ENCODE data around the gene PRPF40A. TPM values are rescaled to one million over a fixed set of nuclear protein-coding genes. Genes with fewer than 3 reads are reported as not detected.

PRPF40A gene
- total RNA-seq, 1 experiment from 2014 or later, result 166 TPM

- H3K36me3 ChIP-seq (ENCODE audit: insufficient read depth, low read length, poor library complexity, severe bottlenecking), result peaks cover 24% of the 10 kb centered on the region
- POLR2A ChIA-PET (ENCODE audit: low non-redundant PET), result no interaction called here
- BruUV-seq (replicated peaks), result no TSS peak
- DNase-seq (ENCODE audit: low spot score), result no peak
- H3K27me3 ChIP-seq (replicated peaks; ENCODE audit: insufficient read depth, low read depth, low read length, poor library complexity), result no peaks in the 10 kb centered on the region
- TF ChIP-seq CTCF (conservative IDR thresholded peaks at IDR 0.05; ENCODE audit: low read depth, low read length) (no peak), EZH2 (IDR thresholded peaks at IDR 0.05; ENCODE audit: borderline replicate concordance, low read depth, low read length, poor library complexity, severe bottlenecking) (no peak)
- H3K4me3 ChIP-seq (ENCODE audit: low read depth, low read length, poor library complexity, severe bottlenecking), result no peak overlapping the region
- no peaks in the 10 kb centered on the region for H3K9me3 ChIP-seq (ENCODE audit: low read depth, low read length, poor library complexity, severe bottlenecking)
- CTCF ChIA-PET, result no interaction called here
- H3K27ac ChIP-seq (ENCODE audit: low read depth, low read length, poor library complexity, severe bottlenecking), result no peak overlapping the region
- intact Hi-C loops (cut with micrococcal nuclease; ENCODE audit: unreplicated experiment), result loop anchor here (1.0 kb wide), 1 partner anchor 8 kb away; no protein-coding TSS in a partner anchor
- peaks cover 6% of the 10 kb centered on the region for H3K4me1 ChIP-seq (ENCODE audit: insufficient read depth, low read length, poor library complexity, severe bottlenecking)
These were observed 20.8 kb downstream of the PRPF40A start for GRCh38 chr2:152696476-152696875.

- peaks cover 24% of the 10 kb centered on the region for H3K36me3 ChIP-seq (ENCODE audit: insufficient read depth, low read length, poor library complexity, severe bottlenecking)
- H3K27me3 ChIP-seq (replicated peaks; ENCODE audit: insufficient read depth, low read depth, low read length, poor library complexity), result no peaks in the 10 kb centered on the region
- POLR2A ChIA-PET (ENCODE audit: low non-redundant PET), result no interaction called here
- H3K4me1 ChIP-seq (ENCODE audit: insufficient read depth, low read length, poor library complexity, severe bottlenecking), result peaks cover 6% of the 10 kb centered on the region
- TF ChIP-seq EZH2 (IDR thresholded peaks at IDR 0.05; ENCODE audit: borderline replicate concordance, low read depth, low read length, poor library complexity, severe bottlenecking) (no peak), CTCF (conservative IDR thresholded peaks at IDR 0.05; ENCODE audit: low read depth, low read length) (no peak)
- no peak overlapping the region for H3K4me3 ChIP-seq (ENCODE audit: low read depth, low read length, poor library complexity, severe bottlenecking)
- DNase-seq (ENCODE audit: low spot score), result no peak
- no peaks in the 10 kb centered on the region for H3K9me3 ChIP-seq (ENCODE audit: low read depth, low read length, poor library complexity, severe bottlenecking)
- no peak overlapping the region for H3K27ac ChIP-seq (ENCODE audit: low read depth, low read length, poor library complexity, severe bottlenecking)
- CTCF ChIA-PET, result no interaction called here
- intact Hi-C loops (cut with micrococcal nuclease; ENCODE audit: unreplicated experiment), result loop anchor here (1.0 kb wide), 1 partner anchor 7 kb away; no protein-coding TSS in a partner anchor
- BruUV-seq (replicated peaks), result no TSS peak
These were observed 21.5 kb downstream of the PRPF40A start for GRCh38 chr2:152695763-152696162.

- Histone ChIP-seq H3K4me1 (ENCODE audit: insufficient read depth, low read length, poor library complexity, severe bottlenecking) (peaks cover 6% of the 10 kb centered on the region), H3K4me3 (ENCODE audit: low read depth, low read length, poor library complexity, severe bottlenecking) (peak overlapping the region; percentile 26), H3K27ac (ENCODE audit: low read depth, low read length, poor library complexity, severe bottlenecking) (no peak overlapping the region), H3K36me3 (ENCODE audit: insufficient read depth, low read length, poor library complexity, severe bottlenecking) (peaks cover 26% of the 10 kb centered on the region), H3K27me3 (replicated peaks; ENCODE audit: insufficient read depth, low read depth, low read length, poor library complexity) (no peaks in the 10 kb centered on the region), H3K9me3 (ENCODE audit: low read depth, low read length, poor library complexity, severe bottlenecking) (no peaks in the 10 kb centered on the region)
- ChIA-PET CTCF (no interaction called here), POLR2A (ENCODE audit: low non-redundant PET) (no interaction called here)
- BruUV-seq (replicated peaks), result no TSS peak
- intact Hi-C loops (cut with micrococcal nuclease; ENCODE audit: unreplicated experiment), result no loop called here
- TF ChIP-seq EZH2 (IDR thresholded peaks at IDR 0.05; ENCODE audit: borderline replicate concordance, low read depth, low read length, poor library complexity, severe bottlenecking) (no peak), CTCF (conservative IDR thresholded peaks at IDR 0.05; ENCODE audit: low read depth, low read length) (no peak)
- DNase-seq (ENCODE audit: low spot score), result no peak
These were observed 23.1 kb downstream of the PRPF40A start for GRCh38 chr2:152694161-152694661.
